Measurements from ENCODE around the gene PTER. TPM values are rescaled to one million over a fixed set of nuclear protein-coding genes. Genes with fewer than 3 reads are reported as not detected.

Gene PTER
- total RNA-seq, 2 experiments from 2014 or later, result 8.2 to 9.7 TPM

- no peaks in the 10 kb centered on the region for H3K9me3 ChIP-seq (ENCODE audit: control insufficient read depth in 1 of 2, insufficient read depth in 1 of 2, low read length in 2 of 2)
- Mint-ChIP-seq H3K27ac (no peak overlapping the region), H3K9me3 (no peaks in the 10 kb centered on the region), H3K27me3 (no peaks in the 10 kb centered on the region), H3K36me3 (ENCODE audit: low read depth) (peaks cover 37% of the 10 kb centered on the region), H3K4me3 (no peak overlapping the region), H3K4me1 (ENCODE audit: low read depth) (no peaks in the 10 kb centered on the region)
- POLR2A ChIA-PET, result no interaction called here
- DNase-seq, result no peak
- TF ChIP-seq, protein P1, sequence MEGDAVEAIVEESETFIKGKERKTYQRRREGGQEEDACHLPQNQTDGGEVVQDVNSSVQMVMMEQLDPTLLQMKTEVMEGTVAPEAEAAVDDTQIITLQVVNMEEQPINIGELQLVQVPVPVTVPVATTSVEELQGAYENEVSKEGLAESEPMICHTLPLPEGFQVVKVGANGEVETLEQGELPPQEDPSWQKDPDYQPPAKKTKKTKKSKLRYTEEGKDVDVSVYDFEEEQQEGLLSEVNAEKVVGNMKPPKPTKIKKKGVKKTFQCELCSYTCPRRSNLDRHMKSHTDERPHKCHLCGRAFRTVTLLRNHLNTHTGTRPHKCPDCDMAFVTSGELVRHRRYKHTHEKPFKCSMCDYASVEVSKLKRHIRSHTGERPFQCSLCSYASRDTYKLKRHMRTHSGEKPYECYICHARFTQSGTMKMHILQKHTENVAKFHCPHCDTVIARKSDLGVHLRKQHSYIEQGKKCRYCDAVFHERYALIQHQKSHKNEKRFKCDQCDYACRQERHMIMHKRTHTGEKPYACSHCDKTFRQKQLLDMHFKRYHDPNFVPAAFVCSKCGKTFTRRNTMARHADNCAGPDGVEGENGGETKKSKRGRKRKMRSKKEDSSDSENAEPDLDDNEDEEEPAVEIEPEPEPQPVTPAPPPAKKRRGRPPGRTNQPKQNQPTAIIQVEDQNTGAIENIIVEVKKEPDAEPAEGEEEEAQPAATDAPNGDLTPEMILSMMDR (IDR thresholded peaks at IDR 0.05), result no peak
- peaks cover 13% of the 10 kb centered on the region for H3K36me3 ChIP-seq (ENCODE audit: insufficient read depth, low read length)
- H3K4me1 ChIP-seq (ENCODE audit: insufficient read depth, low read length), result no peaks in the 10 kb centered on the region
- intact Hi-C loops (cut with DNase I, micrococcal nuclease), result no loop called here
- H3K27me3 ChIP-seq (ENCODE audit: control insufficient read depth in 1 of 2, insufficient read depth in 2 of 2, low read length in 2 of 2), result no peaks in the 10 kb centered on the region
- CTCF ChIA-PET, result no interaction called here
- H3K4me3 ChIP-seq (ENCODE audit: low read length), result no peak overlapping the region
- H3K27ac ChIP-seq (ENCODE audit: low read depth in 1 of 2, low read length in 2 of 2), result no peak overlapping the region
- ATAC-seq (ENCODE audit: poor library complexity), result no peak
Measured at GRCh38 chr10:16497911-16498310, 61.1 kb downstream of the PTER start.

- DNase-seq, result no peak
- no peaks in the 10 kb centered on the region for H3K4me1 Mint-ChIP-seq (ENCODE audit: low read depth)
- H3K9me3 ChIP-seq (ENCODE audit: control insufficient read depth in 1 of 2, insufficient read depth in 1 of 2, low read length in 2 of 2), result no peaks in the 10 kb centered on the region
- intact Hi-C loops (cut with DNase I, micrococcal nuclease), result no loop called here
- no peaks in the 10 kb centered on the region for H3K27me3 Mint-ChIP-seq
- ChIA-PET CTCF (no interaction called here), POLR2A (no interaction called here)
- H3K4me3 ChIP-seq (ENCODE audit: low read length), result no peak overlapping the region
- no peaks in the 10 kb centered on the region for H3K9me3 Mint-ChIP-seq
- no peak overlapping the region for H3K4me3 Mint-ChIP-seq
- no peak for ATAC-seq (ENCODE audit: poor library complexity)
- H3K4me1 ChIP-seq (ENCODE audit: insufficient read depth, low read length), result no peaks in the 10 kb centered on the region
- no peak overlapping the region for H3K27ac ChIP-seq (ENCODE audit: low read depth in 1 of 2, low read length in 2 of 2)
- peaks cover 23% of the 10 kb centered on the region for H3K36me3 ChIP-seq (ENCODE audit: insufficient read depth, low read length)
- TF ChIP-seq, protein P1 (IDR thresholded peaks at IDR 0.05), result no peak
- no peak overlapping the region for H3K27ac Mint-ChIP-seq
- H3K27me3 ChIP-seq (ENCODE audit: control insufficient read depth in 1 of 2, insufficient read depth in 2 of 2, low read length in 2 of 2), result no peaks in the 10 kb centered on the region
- H3K36me3 Mint-ChIP-seq (ENCODE audit: low read depth), result peaks cover 29% of the 10 kb centered on the region
Measured at GRCh38 chr10:16505161-16505560, 68.4 kb downstream of the PTER start.

GRCh38 chr10:16509996-16510395 is 73.2 kb downstream of the PTER start:
- ATAC-seq (ENCODE audit: poor library complexity) (no peak), DNase-seq (no peak)
- intact Hi-C loops (cut with DNase I, micrococcal nuclease), result no loop called here
- Mint-ChIP-seq H3K9me3 (no peaks in the 10 kb centered on the region), H3K4me1 (ENCODE audit: low read depth) (no peaks in the 10 kb centered on the region), H3K4me3 (no peak overlapping the region), H3K27me3 (no peaks in the 10 kb centered on the region), H3K36me3 (ENCODE audit: low read depth) (peaks cover 48% of the 10 kb centered on the region), H3K27ac (no peak overlapping the region)
- Histone ChIP-seq H3K36me3 (ENCODE audit: insufficient read depth, low read length) (peaks cover 26% of the 10 kb centered on the region), H3K4me3 (ENCODE audit: low read length) (no peak overlapping the region), H3K4me1 (ENCODE audit: insufficient read depth, low read length) (no peaks in the 10 kb centered on the region), H3K27ac (ENCODE audit: low read depth in 1 of 2, low read length in 2 of 2) (no peak overlapping the region), H3K9me3 (ENCODE audit: control insufficient read depth in 1 of 2, insufficient read depth in 1 of 2, low read length in 2 of 2) (no peaks in the 10 kb centered on the region), H3K27me3 (ENCODE audit: control insufficient read depth in 1 of 2, insufficient read depth in 2 of 2, low read length in 2 of 2) (no peaks in the 10 kb centered on the region)
- POLR2A ChIA-PET, result no interaction called here
- TF ChIP-seq, protein P1 (IDR thresholded peaks at IDR 0.05), result no peak
- CTCF ChIA-PET, result no interaction called here

All from CD4-positive, alpha-beta T cell (primary cell).